GM12892 (cell line): ENCODE measurements around the gene IFITM5.
"Not testable (repeated sequence)": the region's sequence is repeated elsewhere in the genome, so short reads cannot be mapped to it uniquely, and the experiment has no call there.

Experiments used
- POLR2A ChIP-seq: IDR thresholded peaks from 2 replicates; pipeline ENCODE4 v1.6.1; 2011; ENCODE audit warnings: low read depth, low read length, control low read depth
- POLR2AphosphoS5 ChIP-seq: IDR thresholded peaks from 2 replicates; pipeline ENCODE4 v1.6.1; 2011; ENCODE audit warnings: low read depth, low read length, control low read depth
- TAF1 ChIP-seq: IDR thresholded peaks from 2 replicates; pipeline ENCODE4 v1.6.1; 2011; ENCODE audit warnings: low read depth, mild to moderate bottlenecking, control low read depth, low read length, borderline replicate concordance

GRCh38 chr11:317668-318404, 18.5 kb upstream of the IFITM5 start:
- TF ChIP-seq POLR2AphosphoS5, POLR2A, TAF1: not testable (repeated sequence)
